Thyroid gland (tissue), 4 donors: Measurements from ENCODE around the gene LMO1.

Experiments
- POLR2A ChIP-seq, 2 donors: fragments of 450-650 bp; IDR thresholded peaks; one replicate each; pipeline ENCODE4 v1.6.1; 2017; ENCODE audit warnings: antibody characterized with exemption in 2 of 2, mild to moderate bottlenecking in 2 of 2, moderate library complexity in 1 of 2
- TF ChIP-seq, protein P1 (sequence below), 6 experiments: fragments of 200-600 bp in 3 of 6; fragments of 450-650 bp in 3 of 6; sonication (generic) in 3 of 6; IDR thresholded peaks; one replicate each; pipeline ENCODE4 v1.5.1; 2016 to 2019; ENCODE audit warnings: antibody characterized with exemption in 6 of 6, mild to moderate bottlenecking in 2 of 6, inconsistent platforms in 1 of 6, moderate library complexity in 1 of 6

- TF ChIP-seq, protein P1, sequence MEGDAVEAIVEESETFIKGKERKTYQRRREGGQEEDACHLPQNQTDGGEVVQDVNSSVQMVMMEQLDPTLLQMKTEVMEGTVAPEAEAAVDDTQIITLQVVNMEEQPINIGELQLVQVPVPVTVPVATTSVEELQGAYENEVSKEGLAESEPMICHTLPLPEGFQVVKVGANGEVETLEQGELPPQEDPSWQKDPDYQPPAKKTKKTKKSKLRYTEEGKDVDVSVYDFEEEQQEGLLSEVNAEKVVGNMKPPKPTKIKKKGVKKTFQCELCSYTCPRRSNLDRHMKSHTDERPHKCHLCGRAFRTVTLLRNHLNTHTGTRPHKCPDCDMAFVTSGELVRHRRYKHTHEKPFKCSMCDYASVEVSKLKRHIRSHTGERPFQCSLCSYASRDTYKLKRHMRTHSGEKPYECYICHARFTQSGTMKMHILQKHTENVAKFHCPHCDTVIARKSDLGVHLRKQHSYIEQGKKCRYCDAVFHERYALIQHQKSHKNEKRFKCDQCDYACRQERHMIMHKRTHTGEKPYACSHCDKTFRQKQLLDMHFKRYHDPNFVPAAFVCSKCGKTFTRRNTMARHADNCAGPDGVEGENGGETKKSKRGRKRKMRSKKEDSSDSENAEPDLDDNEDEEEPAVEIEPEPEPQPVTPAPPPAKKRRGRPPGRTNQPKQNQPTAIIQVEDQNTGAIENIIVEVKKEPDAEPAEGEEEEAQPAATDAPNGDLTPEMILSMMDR (IDR thresholded peaks at IDR 0.05) = no peak
- TF ChIP-seq POLR2A (IDR thresholded peaks at IDR 0.05) = no peak
Observed at GRCh38 chr11:8267831-8268529, 4.3 kb upstream of the LMO1 start.
